ENCODE results near the gene C14orf119.

C14orf119 gene

DNA sequence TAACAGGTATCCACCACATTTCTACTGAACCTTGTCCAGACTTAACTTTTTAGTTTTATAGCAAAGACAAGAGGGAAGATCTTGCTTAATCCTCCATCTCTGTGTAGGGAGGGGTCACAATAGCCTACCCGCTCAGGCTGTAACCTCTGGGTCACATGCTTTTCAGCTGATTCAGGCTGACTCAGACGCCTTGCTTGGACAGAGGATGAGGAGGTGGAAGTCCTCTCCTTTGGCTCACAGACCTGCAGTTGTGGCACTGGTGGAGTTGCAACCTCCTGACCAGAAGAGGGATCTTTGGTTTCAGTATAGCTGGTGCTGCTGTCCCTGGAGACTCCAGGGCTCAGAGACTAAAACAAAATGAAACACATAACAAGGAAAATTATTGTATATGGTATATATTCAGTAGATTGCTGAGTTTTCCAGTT, 16.6 kb upstream of the C14orf119 start:
- peak; percentile 87 for DNase-seq (ENCODE audit: extremely low read depth, low read depth)
- TF ChIP-seq, protein P1, sequence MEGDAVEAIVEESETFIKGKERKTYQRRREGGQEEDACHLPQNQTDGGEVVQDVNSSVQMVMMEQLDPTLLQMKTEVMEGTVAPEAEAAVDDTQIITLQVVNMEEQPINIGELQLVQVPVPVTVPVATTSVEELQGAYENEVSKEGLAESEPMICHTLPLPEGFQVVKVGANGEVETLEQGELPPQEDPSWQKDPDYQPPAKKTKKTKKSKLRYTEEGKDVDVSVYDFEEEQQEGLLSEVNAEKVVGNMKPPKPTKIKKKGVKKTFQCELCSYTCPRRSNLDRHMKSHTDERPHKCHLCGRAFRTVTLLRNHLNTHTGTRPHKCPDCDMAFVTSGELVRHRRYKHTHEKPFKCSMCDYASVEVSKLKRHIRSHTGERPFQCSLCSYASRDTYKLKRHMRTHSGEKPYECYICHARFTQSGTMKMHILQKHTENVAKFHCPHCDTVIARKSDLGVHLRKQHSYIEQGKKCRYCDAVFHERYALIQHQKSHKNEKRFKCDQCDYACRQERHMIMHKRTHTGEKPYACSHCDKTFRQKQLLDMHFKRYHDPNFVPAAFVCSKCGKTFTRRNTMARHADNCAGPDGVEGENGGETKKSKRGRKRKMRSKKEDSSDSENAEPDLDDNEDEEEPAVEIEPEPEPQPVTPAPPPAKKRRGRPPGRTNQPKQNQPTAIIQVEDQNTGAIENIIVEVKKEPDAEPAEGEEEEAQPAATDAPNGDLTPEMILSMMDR (IDR thresholded peaks at IDR 0.05; ENCODE audit: low read depth, low read length) = no peak; the same call in 1 of the 2 replicates

DNA sequence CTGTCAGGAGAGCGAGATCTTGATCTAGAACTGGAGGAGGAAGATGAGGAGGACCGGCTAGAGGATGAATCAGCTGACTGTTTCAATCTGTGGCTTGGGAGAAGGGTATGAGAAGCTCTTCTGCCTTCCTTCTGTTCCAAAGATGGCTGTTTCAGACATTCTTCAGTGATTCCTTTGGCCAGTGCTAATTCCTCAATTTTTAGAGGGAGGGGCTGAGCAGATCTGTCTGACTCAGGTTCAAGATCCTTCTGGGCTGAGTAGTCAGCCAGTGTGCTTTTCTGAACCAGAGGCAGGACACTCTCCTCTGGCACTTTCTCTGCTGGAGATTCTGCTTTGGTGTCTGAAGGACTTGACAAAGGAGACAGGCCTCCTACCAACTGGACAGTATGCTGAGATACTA, 15.6 kb upstream of the C14orf119 start:
- no peak for DNase-seq (ENCODE audit: extremely low read depth, low read depth)
- TF ChIP-seq, protein P1 (IDR thresholded peaks at IDR 0.05; ENCODE audit: low read depth, low read length) = no peak

DNA sequence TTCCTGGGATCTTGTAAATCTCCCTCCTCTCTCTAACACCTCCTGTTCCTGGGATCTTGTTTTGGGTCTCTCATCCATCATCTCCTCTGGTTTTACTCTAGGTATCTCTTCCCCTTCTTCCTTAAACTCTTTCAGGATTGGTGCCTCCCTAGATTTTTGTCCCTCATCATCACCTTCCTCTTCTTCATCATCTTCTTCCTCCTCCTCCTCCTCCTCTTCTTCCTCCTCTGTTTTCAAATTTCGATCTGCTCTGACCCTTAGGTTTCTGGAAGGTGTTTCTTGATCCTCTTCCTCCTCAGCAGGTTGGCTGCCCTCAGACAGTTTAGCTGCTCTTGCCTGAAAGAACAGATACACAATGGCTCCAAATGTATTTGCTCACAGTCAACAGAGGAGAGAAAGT, 14.8 kb upstream of the C14orf119 start:
- TF ChIP-seq, protein P1 (IDR thresholded peaks at IDR 0.05; ENCODE audit: low read depth, low read length) = no peak
- DNase-seq (ENCODE audit: extremely low read depth, low read depth) = no peak

DNA sequence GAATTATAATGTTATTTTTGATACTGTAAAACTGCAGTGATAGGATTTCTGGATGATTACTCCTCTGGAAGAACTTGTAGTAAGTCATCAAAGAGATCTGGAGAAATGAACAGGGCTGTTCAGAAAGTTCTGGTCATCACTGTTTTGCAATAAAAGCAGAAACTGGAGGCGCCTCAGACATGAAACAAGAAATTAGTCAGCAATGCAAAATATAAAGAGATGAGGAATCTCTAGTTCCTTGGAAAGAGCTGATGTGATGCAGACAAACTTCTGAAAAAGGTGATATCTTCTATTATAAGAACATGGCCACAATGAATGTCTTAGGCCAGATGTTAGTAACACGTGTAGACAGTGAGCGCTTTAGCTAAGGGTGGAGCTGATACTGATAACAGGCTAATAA, 9.8 kb upstream of the C14orf119 start:
- TF ChIP-seq, protein P1 (IDR thresholded peaks at IDR 0.05; ENCODE audit: low read depth, low read length) = no peak
- no peak for DNase-seq (ENCODE audit: extremely low read depth, low read depth)

DNA sequence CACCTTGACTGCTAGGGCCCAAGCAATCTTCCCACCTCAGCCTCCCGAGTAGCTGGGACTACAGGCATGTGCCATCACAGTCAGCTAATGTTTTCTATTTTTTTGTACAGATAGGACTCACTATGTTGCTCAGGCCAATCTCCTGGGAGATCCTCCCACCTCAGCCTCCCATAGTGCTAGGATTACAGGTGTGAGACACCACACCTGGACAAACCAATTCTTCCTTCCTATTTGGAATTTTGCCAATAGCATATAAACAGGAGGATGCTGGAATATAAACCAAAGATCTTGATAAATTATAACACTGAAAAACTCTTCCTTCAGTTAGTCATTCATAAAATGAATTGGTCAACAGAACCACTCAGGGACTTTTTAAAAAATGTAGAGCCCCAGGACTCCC, 8.7 kb upstream of the C14orf119 start:
- TF ChIP-seq, protein P1 (IDR thresholded peaks at IDR 0.05; ENCODE audit: low read depth, low read length) = no peak

DNA sequence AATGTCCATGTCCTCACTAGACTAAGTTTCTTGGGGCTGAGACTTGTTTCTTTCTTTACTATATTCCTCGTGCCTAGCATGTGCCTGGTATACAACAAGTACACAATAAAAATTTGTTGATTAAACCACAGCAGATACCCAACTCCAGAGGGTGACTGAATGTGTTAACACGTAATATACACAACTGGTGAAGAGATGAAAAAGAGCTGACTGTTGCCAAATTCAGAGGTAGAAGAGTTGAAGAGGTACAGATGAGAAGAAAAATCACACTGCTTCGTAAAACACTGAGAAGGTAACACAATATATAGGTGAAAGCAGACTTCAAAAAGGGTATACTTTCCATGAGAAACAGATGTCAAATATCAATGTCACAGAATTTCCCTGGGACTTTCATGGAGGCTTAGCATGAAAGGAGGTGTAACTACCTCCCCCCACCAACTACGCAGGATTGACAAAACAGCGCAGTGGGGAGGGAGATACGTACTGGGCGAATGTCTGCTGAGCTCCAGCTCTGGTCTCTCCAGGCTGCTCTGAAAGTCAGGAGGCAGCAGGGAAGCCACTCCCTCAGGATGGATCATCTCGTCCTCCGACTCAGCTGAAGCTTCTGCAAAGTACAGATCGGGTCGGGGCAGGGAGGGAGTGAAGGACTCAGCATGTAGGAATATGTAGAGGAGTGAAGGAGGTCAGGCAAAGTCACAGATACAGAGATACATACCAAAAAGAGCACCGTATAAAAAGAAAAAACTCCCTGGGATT, 5.6 kb upstream of the C14orf119 start:
- TF ChIP-seq, protein P1 (IDR thresholded peaks at IDR 0.05; ENCODE audit: low read depth, low read length) = no peak
- no peak for DNase-seq (ENCODE audit: extremely low read depth, low read depth)

More for the DNA sequence above, 8.7 kb upstream of the C14orf119 start:
- no peak for DNase-seq (ENCODE audit: extremely low read depth, low read depth)

DNA sequence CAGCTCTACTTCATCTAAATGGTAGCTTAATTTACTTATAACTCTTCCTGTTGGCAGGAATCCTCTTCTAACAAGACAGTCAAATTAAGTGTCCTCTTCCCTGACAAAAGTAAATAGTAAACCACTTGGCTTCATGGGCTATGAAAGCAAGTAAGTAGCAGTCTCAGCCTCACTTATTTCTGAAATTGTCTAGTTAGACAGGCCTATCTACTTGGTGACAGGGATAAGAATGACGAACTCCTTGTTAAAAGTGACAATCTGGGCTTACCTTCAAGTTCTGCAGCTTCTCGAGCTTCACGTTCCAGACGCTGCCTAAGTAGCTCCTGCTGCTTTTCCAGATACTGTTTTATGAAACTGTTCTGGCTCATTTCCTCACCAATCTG, 5.1 kb upstream of the C14orf119 start:
- TF ChIP-seq, protein P1 (IDR thresholded peaks at IDR 0.05; ENCODE audit: low read depth, low read length) = no peak
- DNase-seq (ENCODE audit: extremely low read depth, low read depth) = no peak
